ENCODE measurements around the gene MCCC2. TPM values are rescaled to one million over a fixed set of nuclear protein-coding genes. Genes with fewer than 3 reads are reported as not detected.

MCCC2 gene
- total RNA-seq, 1 experiment from 2014 or later: 46.7 TPM

- CTCF ChIA-PET: no interaction called here
- Histone ChIP-seq H3K4me1 (ENCODE audit: insufficient read depth, low read length, poor library complexity, severe bottlenecking) (peaks cover 17% of the 10 kb centered on the region), H3K27me3 (replicated peaks; ENCODE audit: insufficient read depth, low read depth, low read length, poor library complexity) (no peaks in the 10 kb centered on the region), H3K27ac (ENCODE audit: low read depth, low read length, poor library complexity, severe bottlenecking) (no peak overlapping the region), H3K4me3 (ENCODE audit: low read depth, low read length, poor library complexity, severe bottlenecking) (no peak overlapping the region), H3K36me3 (ENCODE audit: insufficient read depth, low read length, poor library complexity, severe bottlenecking) (no peaks in the 10 kb centered on the region), H3K9me3 (ENCODE audit: low read depth, low read length, poor library complexity, severe bottlenecking) (no peaks in the 10 kb centered on the region)
- no peak for TF ChIP-seq CTCF (conservative IDR thresholded peaks at IDR 0.05; ENCODE audit: low read depth, low read length)
- TF ChIP-seq EZH2 (IDR thresholded peaks at IDR 0.05; ENCODE audit: borderline replicate concordance, low read depth, low read length, poor library complexity, severe bottlenecking): no peak
- no peak for DNase-seq (ENCODE audit: low spot score)
- no TSS peak for BruUV-seq (replicated peaks)
- POLR2A ChIA-PET (ENCODE audit: low non-redundant PET): no interaction called here
- intact Hi-C loops (cut with micrococcal nuclease; ENCODE audit: unreplicated experiment): no loop called here
Measured at GRCh38 chr5:71699751-71700150, 112.6 kb downstream of the MCCC2 start.

- DNase-seq (ENCODE audit: low spot score): no peak
- BruUV-seq (replicated peaks): no TSS peak
- no peaks in the 10 kb centered on the region for H3K36me3 ChIP-seq (ENCODE audit: insufficient read depth, low read length, poor library complexity, severe bottlenecking)
- H3K9me3 ChIP-seq (ENCODE audit: low read depth, low read length, poor library complexity, severe bottlenecking): no peaks in the 10 kb centered on the region
- CTCF ChIA-PET: no interaction called here
- H3K27ac ChIP-seq (ENCODE audit: low read depth, low read length, poor library complexity, severe bottlenecking): no peak overlapping the region
- peaks cover under 1% of the 10 kb centered on the region for H3K27me3 ChIP-seq (replicated peaks; ENCODE audit: insufficient read depth, low read depth, low read length, poor library complexity)
- intact Hi-C loops (cut with micrococcal nuclease; ENCODE audit: unreplicated experiment): no loop called here
- POLR2A ChIA-PET (ENCODE audit: low non-redundant PET): no interaction called here
- TF ChIP-seq EZH2 (IDR thresholded peaks at IDR 0.05; ENCODE audit: borderline replicate concordance, low read depth, low read length, poor library complexity, severe bottlenecking): no peak
- no peak for TF ChIP-seq CTCF (conservative IDR thresholded peaks at IDR 0.05; ENCODE audit: low read depth, low read length)
- H3K4me1 ChIP-seq (ENCODE audit: insufficient read depth, low read length, poor library complexity, severe bottlenecking): peaks cover 9% of the 10 kb centered on the region
- H3K4me3 ChIP-seq (ENCODE audit: low read depth, low read length, poor library complexity, severe bottlenecking): no peak overlapping the region
Measured at GRCh38 chr5:71700803-71701202, 113.7 kb downstream of the MCCC2 start.

- ChIA-PET POLR2A (ENCODE audit: low non-redundant PET) (no interaction called here), CTCF (no interaction called here)
- no TSS peak for BruUV-seq (replicated peaks)
- peaks cover 4% of the 10 kb centered on the region for H3K27me3 ChIP-seq (replicated peaks; ENCODE audit: insufficient read depth, low read depth, low read length, poor library complexity)
- no peak overlapping the region for H3K4me3 ChIP-seq (ENCODE audit: low read depth, low read length, poor library complexity, severe bottlenecking)
- H3K9me3 ChIP-seq (ENCODE audit: low read depth, low read length, poor library complexity, severe bottlenecking): no peaks in the 10 kb centered on the region
- intact Hi-C loops (cut with micrococcal nuclease; ENCODE audit: unreplicated experiment): no loop called here
- DNase-seq (ENCODE audit: low spot score): no peak
- H3K36me3 ChIP-seq (ENCODE audit: insufficient read depth, low read length, poor library complexity, severe bottlenecking): no peaks in the 10 kb centered on the region
- TF ChIP-seq EZH2 (IDR thresholded peaks at IDR 0.05; ENCODE audit: borderline replicate concordance, low read depth, low read length, poor library complexity, severe bottlenecking) (no peak), CTCF (conservative IDR thresholded peaks at IDR 0.05; ENCODE audit: low read depth, low read length) (no peak)
- H3K4me1 ChIP-seq (ENCODE audit: insufficient read depth, low read length, poor library complexity, severe bottlenecking): peaks cover 3% of the 10 kb centered on the region
- H3K27ac ChIP-seq (ENCODE audit: low read depth, low read length, poor library complexity, severe bottlenecking): no peak overlapping the region
Measured at GRCh38 chr5:71701407-71701806, 114.3 kb downstream of the MCCC2 start.

Data from A673 (cell line).